GM12878 (cell line): ENCODE data around the gene CHST8.

ENCODE experiments used
- ATF2 ChIP-seq: IDR thresholded peaks from 2 replicates; pipeline ENCODE4 v1.6.1; 2012; ENCODE audit warnings: low read length, inconsistent platforms
- CBX3 ChIP-seq: fragments of 200-600 bp; sonication (generic); IDR thresholded peaks from 2 replicates; pipeline ENCODE4 v1.6.1; 2016; ENCODE audit warnings: low read depth, borderline replicate concordance
- CTCF ChIP-seq, 3 experiments: IDR thresholded peaks in 2 of 3; conservative IDR thresholded peaks in 1 of 3; 2 replicates each; pipeline ENCODE4 v1.5.1; 2011; ENCODE audit warnings: low read depth in 3 of 3, low read length in 3 of 3, mild to moderate bottlenecking in 3 of 3, control low read depth in 2 of 3, moderate library complexity in 2 of 3, inconsistent platforms in 1 of 3, mixed read lengths in 1 of 3; ENCODE audit not compliant: control insufficient read depth in 2 of 3, insufficient read depth in 1 of 3; ENCODE audit errors: extremely low read depth in 1 of 3
- FOS ChIP-seq: IDR thresholded peaks from 3 replicates; pipeline ENCODE4 v1.6.1; 2011; ENCODE audit warnings: borderline replicate concordance; ENCODE audit not compliant: insufficient read length; ENCODE audit errors: extremely low read depth
- JUNB ChIP-seq: IDR thresholded peaks from 2 replicates; pipeline ENCODE4 v1.6.1; 2016; ENCODE audit warnings: antibody characterized with exemption, mild to moderate bottlenecking
- KLF5 ChIP-seq: fragments of 450-650 bp; IDR thresholded peaks from 2 replicates; pipeline ENCODE4 v1.6.1; 2014; ENCODE audit warnings: mild to moderate bottlenecking; ENCODE audit not compliant: partially characterized antibody
- NR2C2 ChIP-seq: IDR thresholded peaks from 2 replicates; pipeline ENCODE4 v1.6.1; 2011; ENCODE audit warnings: borderline replicate concordance, low read depth; ENCODE audit not compliant: control insufficient read depth, insufficient read length
- POLR2A ChIP-seq: IDR thresholded peaks from 2 replicates; pipeline ENCODE4 v1.6.1; 2011; ENCODE audit warnings: low read depth, mild to moderate bottlenecking, low read length
- POLR2AphosphoS5 ChIP-seq: IDR thresholded peaks from 2 replicates; pipeline ENCODE4 v1.6.1; 2011; ENCODE audit warnings: mild to moderate bottlenecking, low read length, inconsistent platforms
- RCOR1 ChIP-seq: conservative IDR thresholded peaks from 2 replicates; pipeline ENCODE4 v1.6.1; 2012; ENCODE audit warnings: low read depth, low read length, improper control_type of control experiment

GRCh38 chr19:33749016-33749415 lies 127.3 kb downstream of the CHST8 start:
- TF ChIP-seq JUNB (no peak), POLR2AphosphoS5 (no peak), CTCF (IDR thresholded peaks at IDR 0.05 in 2 of 3, conservative IDR thresholded peaks at IDR 0.05 in 1 of 3; ENCODE audit: control insufficient read depth in 2 of 3, extremely low read depth in 1 of 3, insufficient read depth in 1 of 3, low read depth in 3 of 3, low read length in 3 of 3) (no peak), CBX3 (no peak), ATF2 (no peak), RCOR1 (no peak), KLF5 (no peak), NR2C2 (no peak), POLR2A (no peak), FOS (no peak)
